NCI-H2196 treated with DMSO at 0.1 percent for 48 hours (cell line): ENCODE results near the gene MRO.

Experiments
- DNase-seq: peaks from one replicate; lab custom pipeline; 2025; ENCODE audit not compliant: unreplicated experiment; lab: John Stamatoyannopoulos, UW

MRO gene

DNA sequence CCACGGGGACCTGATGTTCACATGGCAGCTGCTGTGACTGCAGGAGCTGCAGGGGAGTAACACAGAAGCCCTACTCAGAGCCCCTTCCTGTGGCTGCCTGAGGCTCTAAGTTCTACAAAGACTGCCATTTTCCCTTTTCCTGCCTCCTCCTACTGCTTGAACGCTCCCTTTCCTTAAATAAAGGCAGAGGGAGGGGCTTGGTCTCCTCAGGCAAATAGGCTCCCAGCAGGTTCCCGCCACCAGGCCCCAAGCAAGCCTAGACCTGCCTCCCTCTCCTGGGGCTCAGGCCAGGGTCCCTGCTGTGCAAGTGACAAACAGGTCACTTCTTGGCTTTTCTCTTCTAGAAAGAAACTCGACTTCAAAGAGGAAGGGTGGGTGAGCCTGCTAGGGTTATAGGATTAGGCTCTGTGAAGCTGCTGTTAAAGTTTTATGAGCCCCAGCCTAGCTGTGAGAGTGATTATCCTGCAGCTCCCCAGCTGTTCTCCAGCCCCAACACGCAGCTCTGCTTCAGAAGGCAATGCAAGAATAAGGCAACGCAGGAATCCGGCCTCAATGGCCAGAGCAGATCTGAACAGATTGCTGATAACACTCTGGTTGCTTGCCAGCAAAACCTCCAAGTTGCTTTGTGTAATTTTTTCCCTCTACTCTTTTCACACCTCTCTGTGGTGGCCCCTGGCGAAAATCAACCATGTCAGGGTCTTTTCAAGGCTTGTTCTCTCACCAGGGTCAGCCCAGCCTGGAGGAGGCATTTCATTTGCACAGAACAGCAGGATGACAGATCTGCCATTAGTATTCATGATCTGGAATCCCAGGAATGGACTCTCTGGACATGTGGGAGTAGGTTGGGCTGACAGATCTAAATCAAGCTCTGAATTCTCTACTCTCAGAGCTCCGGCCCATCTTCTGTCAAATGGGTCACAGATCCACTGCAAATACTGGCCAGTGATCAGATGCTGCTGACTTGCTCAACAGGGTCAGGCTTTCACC is 71.3 kb downstream of the MRO start:
- no peak for DNase-seq

DNA sequence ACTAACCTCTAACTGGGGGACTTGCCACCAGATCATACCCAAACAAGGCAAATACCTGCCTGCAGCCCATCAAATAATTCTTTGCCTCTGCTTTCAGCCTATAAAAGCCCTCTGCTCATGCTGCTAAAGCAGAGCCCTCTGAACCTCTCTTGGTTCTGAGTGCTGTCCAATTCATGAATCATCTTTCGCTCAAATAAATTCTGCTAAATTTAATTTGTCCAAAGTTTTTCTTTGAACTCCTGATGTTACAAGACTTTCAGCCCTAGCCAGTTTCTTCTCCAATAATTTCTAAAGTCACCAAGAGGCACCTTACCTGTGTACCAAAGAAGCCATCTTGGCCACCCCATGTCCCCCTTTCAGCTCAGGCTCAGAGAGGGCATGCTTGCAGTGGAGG is 72.0 kb downstream of the MRO start:
- no peak for DNase-seq

DNA sequence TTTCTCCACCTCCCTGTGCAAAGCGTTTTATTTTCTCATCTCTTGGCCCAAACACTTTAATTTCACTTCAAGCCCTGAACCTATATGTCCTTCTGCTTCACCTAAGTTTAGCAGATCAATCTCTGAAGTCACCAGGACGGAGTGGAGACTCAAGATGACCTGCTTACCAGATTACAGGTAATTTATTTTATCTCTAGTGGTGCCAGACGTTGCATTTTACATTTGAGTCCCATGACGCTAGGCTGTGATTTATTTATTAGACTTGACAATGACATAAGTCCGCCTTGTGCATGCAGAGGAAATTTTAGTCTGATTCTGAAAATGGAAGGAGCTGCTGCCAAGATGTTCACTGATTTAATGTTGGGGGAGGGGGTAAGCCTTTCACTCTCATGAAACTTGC is 73.9 kb downstream of the MRO start:
- DNase-seq: no peak
